ENCODE measurements around the gene YBEY.

DNA sequence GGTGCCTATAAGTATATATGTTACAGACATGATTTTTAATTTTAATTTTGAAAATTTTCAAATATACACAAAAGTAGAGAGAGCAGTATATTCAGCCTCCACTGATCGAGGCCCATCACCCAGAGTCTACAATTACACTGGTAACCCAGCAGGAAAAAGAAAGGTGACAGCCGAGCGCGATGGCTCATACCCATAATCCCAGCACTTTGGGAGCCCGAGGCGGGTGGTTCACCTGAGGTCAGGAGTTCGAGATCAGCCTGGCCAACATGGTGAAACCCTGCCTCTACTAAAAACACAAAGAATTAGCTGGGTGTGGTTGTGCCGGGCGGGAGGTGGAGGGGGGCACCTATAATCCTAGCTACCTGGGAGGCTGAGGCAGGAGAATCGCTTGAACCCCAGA is 1.4 kb downstream of the YBEY start:
- TF ChIP-seq, protein P1, sequence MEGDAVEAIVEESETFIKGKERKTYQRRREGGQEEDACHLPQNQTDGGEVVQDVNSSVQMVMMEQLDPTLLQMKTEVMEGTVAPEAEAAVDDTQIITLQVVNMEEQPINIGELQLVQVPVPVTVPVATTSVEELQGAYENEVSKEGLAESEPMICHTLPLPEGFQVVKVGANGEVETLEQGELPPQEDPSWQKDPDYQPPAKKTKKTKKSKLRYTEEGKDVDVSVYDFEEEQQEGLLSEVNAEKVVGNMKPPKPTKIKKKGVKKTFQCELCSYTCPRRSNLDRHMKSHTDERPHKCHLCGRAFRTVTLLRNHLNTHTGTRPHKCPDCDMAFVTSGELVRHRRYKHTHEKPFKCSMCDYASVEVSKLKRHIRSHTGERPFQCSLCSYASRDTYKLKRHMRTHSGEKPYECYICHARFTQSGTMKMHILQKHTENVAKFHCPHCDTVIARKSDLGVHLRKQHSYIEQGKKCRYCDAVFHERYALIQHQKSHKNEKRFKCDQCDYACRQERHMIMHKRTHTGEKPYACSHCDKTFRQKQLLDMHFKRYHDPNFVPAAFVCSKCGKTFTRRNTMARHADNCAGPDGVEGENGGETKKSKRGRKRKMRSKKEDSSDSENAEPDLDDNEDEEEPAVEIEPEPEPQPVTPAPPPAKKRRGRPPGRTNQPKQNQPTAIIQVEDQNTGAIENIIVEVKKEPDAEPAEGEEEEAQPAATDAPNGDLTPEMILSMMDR (IDR thresholded peaks at IDR 0.05), result no peak
- TF ChIP-seq POLR2A (IDR thresholded peaks at IDR 0.05), result no peak
